Stomach (tissue), 9 donors: Measurements from ENCODE around the gene CSNK1G1. TPM values are rescaled to one million over a fixed set of nuclear protein-coding genes. Genes with fewer than 3 reads are reported as not detected.
A peak's percentile ranks its signal among the peaks of the same experiment; 100 is the strongest.

Experiments used
- DNase-seq, 2 donors: peaks; one replicate each; pipeline versions ENCODE4 v3.0.0 to v3.0.0-alpha.2; 2013 to 2019
- H3K27ac ChIP-seq, 5 donors: fragments of 200-600 bp in 4 of 5; sonication (generic) in 4 of 5; one replicate each; pipeline ENCODE4 v1.5.1; 2013 to 2019; ENCODE audit warnings: mild to moderate bottlenecking in 1 of 5, moderate library complexity in 1 of 5
- H3K27me3 ChIP-seq, 3 donors: fragments of 200-600 bp; sonication (generic); one replicate each; pipeline ENCODE4 v1.5.1; 2017 to 2019; ENCODE audit warnings: mixed run types in 1 of 3
- H3K36me3 ChIP-seq, 4 donors: fragments of 200-600 bp; sonication (generic); 1 replicate in 3 of 4; 2 replicates in 1 of 4; pipeline ENCODE4 v1.5.1; 2016 to 2019
- H3K4me1 ChIP-seq, 4 donors: fragments of 200-600 bp; sonication (generic); one replicate each; pipeline ENCODE4 v1.5.1; 2016 to 2019
- H3K4me3 ChIP-seq, 4 donors: fragments of 200-600 bp; sonication (generic) in 3 of 4; one replicate each; pipeline ENCODE4 v1.5.1; 2016 to 2019; ENCODE audit warnings: mild to moderate bottlenecking in 1 of 4
- H3K9me3 ChIP-seq, 4 donors: fragments of 200-600 bp; sonication (generic); one replicate each; pipeline ENCODE4 v1.5.1; 2016 to 2019
- CTCF ChIP-seq, 7 experiments: fragments of 450-650 bp in 4 of 7; fragments of 200-600 bp in 3 of 7; sonication (generic) in 3 of 7; IDR thresholded peaks; one replicate each; pipeline ENCODE4 v1.5.1; 2016 to 2019; ENCODE audit warnings: antibody characterized with exemption in 7 of 7, control low read depth in 2 of 7, mild to moderate bottlenecking in 1 of 7
- EP300 ChIP-seq: sonication (generic); formaldehyde crosslinking; IDR thresholded peaks from one replicate; pipeline ENCODE4 v1.6.1; 2017; ENCODE audit warnings: antibody characterized with exemption
- POLR2A ChIP-seq, 4 donors: fragments of 450-650 bp; IDR thresholded peaks; one replicate each; pipeline ENCODE4 v1.6.1; 2016; ENCODE audit warnings: antibody characterized with exemption in 4 of 4, control low read depth in 2 of 4, mild to moderate bottlenecking in 1 of 4, moderate library complexity in 1 of 4
- POLR2AphosphoS5 ChIP-seq, 3 donors: sonication (generic); formaldehyde crosslinking; IDR thresholded peaks; one replicate each; pipeline ENCODE4 v1.6.1; 2016; ENCODE audit warnings: antibody characterized with exemption in 3 of 3
- WGBS, 5 donors: extraction: QIAGEN DNeasy Blood & Tissue Kit in 3 of 5; methylation state at CpG; one replicate each; pipeline versions ENCODE4 v1.1.5 to v1.1.7; 2013 to 2018; 5-methylcytosine and 5-hydroxymethylcytosine counted together
- intact Hi-C: fragments of 100-400 bp; cut with DNase I; formaldehyde crosslinking; loops from one replicate; pipeline ENCODE4 v1.15.1; 2023; ENCODE audit warnings: low total_unique reads
- polyA plus RNA-seq, 3 donors: library from polyadenylated mRNA; stranded (reverse); fragments of 200-250 nt; gene quantifications; one replicate each; pipeline ENCODE4 v1.2.3, GENCODE V29; 2013
- total RNA-seq, 5 donors: library from RNA; depleted of rRNA; stranded (reverse); fragments of >200 nt; gene quantifications; one replicate each; pipeline versions ENCODE4 v1.1.0 to v1.2.3, GENCODE V29; 2014 to 2016
- donor health status: healthy with polysubstance abuse.
- donor health status: Bipolar disorder and iron deficiency.
- donor health status: healthy.

Gene CSNK1G1
- total and polyA plus RNA-seq, 8 donors, result 2.4 to 63.1 (median 5.4) TPM

- peaks cover 0 to 28% (median 22%) of the 10 kb centered on the region in 3 donors for H3K27me3 ChIP-seq
- peaks cover 24 to 41% (median 36%) of the 10 kb centered on the region in 4 donors for H3K4me1 ChIP-seq
- H3K4me3 ChIP-seq, result no peak overlapping the region
- peaks cover 0 to 26% (median 24%) of the 10 kb centered on the region in 4 donors for H3K36me3 ChIP-seq
- no peak for DNase-seq
- H3K9me3 ChIP-seq, result no peaks in the 10 kb centered on the region
- no peak overlapping the region for H3K27ac ChIP-seq
- intact Hi-C loops, result no loop called here
- TF ChIP-seq POLR2A (IDR thresholded peaks at IDR 0.05) (no peak), EP300 (no peak), CTCF (IDR thresholded peaks at IDR 0.05) (no peak), POLR2AphosphoS5 (IDR thresholded peaks at IDR 0.05) (no peak)
These were observed 206.5 kb downstream of the CSNK1G1 start for GRCh38 chr15:64149424-64149823.

GRCh38 chr15:64148581-64148980, 207.4 kb downstream of the CSNK1G1 start:
- 65 to 84% (median 80%) methylated on average over 3 of the region's 3 CpGs for WGBS, 5 donors
- H3K4me3 ChIP-seq, result no peak overlapping the region
- H3K9me3 ChIP-seq, result no peaks in the 10 kb centered on the region
- H3K4me1 ChIP-seq, result peaks cover 24 to 34% (median 29%) of the 10 kb centered on the region in 4 donors
- H3K27me3 ChIP-seq, result peaks cover 0 to 28% (median 22%) of the 10 kb centered on the region in 3 donors
- TF ChIP-seq EP300, result no peak
- no peak for TF ChIP-seq POLR2A (IDR thresholded peaks at IDR 0.05)
- no peak for TF ChIP-seq POLR2AphosphoS5 (IDR thresholded peaks at IDR 0.05)
- no peak for TF ChIP-seq CTCF (IDR thresholded peaks at IDR 0.05)
- no peak for DNase-seq
- peaks cover 2 to 27% (median 26%) of the 10 kb centered on the region in 4 donors for H3K36me3 ChIP-seq
- H3K27ac ChIP-seq, result no peak overlapping the region
- intact Hi-C loops, result no loop called here

GRCh38 chr15:64148168-64148567, 207.8 kb downstream of the CSNK1G1 start:
- intact Hi-C loops, result no loop called here
- no peak for DNase-seq
- Histone ChIP-seq H3K4me3 (no peak overlapping the region), H3K27me3 (peaks cover 0 to 25% (median 22%) of the 10 kb centered on the region in 3 donors), H3K9me3 (no peaks in the 10 kb centered on the region), H3K36me3 (peaks cover 6 to 31% (median 30%) of the 10 kb centered on the region in 4 donors), H3K4me1 (peaks cover 22 to 30% (median 25%) of the 10 kb centered on the region in 4 donors), H3K27ac (no peak overlapping the region)
- WGBS, 5 donors, result 78 to 85% (median 81%) methylated on average over 7 of the region's 7 CpGs
- TF ChIP-seq POLR2A (IDR thresholded peaks at IDR 0.05) (no peak), CTCF (IDR thresholded peaks at IDR 0.05) (no peak), POLR2AphosphoS5 (IDR thresholded peaks at IDR 0.05) (no peak), EP300 (no peak)

- peaks cover 11 to 42% (median 41%) of the 10 kb centered on the region in 4 donors for H3K36me3 ChIP-seq
- WGBS, 5 donors, result 44 to 78% (median 57%) methylated on average over 15 to 26 of the region's 26 CpGs
- no peak overlapping the region for H3K27ac ChIP-seq
- no peak overlapping the region for H3K4me3 ChIP-seq
- TF ChIP-seq CTCF (IDR thresholded peaks at IDR 0.05), result no peak
- no peak for TF ChIP-seq POLR2A (IDR thresholded peaks at IDR 0.05)
- no peak for TF ChIP-seq EP300
- TF ChIP-seq POLR2AphosphoS5 (IDR thresholded peaks at IDR 0.05), result no peak
- no peaks in the 10 kb centered on the region for H3K9me3 ChIP-seq
- intact Hi-C loops, result no loop called here
- DNase-seq, result peak in 1 of 2 donors; percentile 70
- H3K27me3 ChIP-seq, result peaks cover 0 to 15% (median 12%) of the 10 kb centered on the region in 3 donors
- H3K4me1 ChIP-seq, result peaks cover 11 to 19% (median 14%) of the 10 kb centered on the region in 4 donors
These were observed 208.9 kb downstream of the CSNK1G1 start for GRCh38 chr15:64146885-64147681.
